COLO829 (cell line): ENCODE results near the gene ANKRD65.
"Not testable (repeated sequence)": the region's sequence is repeated elsewhere in the genome, so short reads cannot be mapped to it uniquely, and the experiment has no call there.

Experiments used
- DNase-seq: peaks from one replicate; pipeline ENCODE4 v3.0.0; 2012; ENCODE audit warnings: low spot score

Gene ANKRD65

DNA sequence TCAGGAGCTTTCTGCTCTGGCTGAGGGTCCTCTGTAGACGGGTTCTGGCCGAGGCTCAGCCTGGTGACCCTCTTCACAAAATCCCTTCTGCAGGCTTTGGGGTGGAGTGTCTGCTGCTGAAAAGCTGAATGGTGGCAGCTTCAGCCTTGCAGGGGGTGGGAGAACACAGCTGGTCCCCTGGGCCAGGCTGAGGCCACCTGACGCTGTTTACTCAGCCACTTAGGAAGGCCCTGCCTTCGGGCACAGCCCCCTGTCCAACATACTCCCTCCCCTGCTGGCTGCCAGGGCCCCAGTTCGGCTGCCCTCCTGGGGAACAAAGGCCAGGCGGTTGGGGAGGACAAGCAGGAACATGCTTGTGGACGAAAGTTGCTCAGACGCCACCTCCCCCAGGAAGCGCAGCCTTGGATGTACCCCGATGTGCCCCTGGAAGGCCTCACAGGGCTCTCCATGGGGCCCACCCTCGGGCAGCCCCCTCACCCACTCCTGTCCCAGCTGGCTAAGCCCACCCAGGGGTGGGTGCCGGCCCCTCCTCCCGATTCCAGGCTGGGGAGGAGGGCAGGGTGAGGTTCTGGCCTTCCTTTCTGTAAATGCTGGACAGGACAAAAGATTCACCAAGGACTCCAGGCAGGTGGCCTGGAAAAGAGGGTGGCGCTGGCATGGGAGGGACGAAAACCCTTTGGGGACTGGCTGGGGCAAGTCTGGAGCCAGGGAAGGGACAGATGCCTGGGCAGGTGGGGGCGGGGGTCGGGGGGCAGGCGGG is at the start of gene ANKRD65:
ANKRD65 (minus strand) TSS at position 130 of the 760 bp plus-strand sequence. CDS start 271 bp downstream, outside the sequence.
- no peak for DNase-seq

DNA sequence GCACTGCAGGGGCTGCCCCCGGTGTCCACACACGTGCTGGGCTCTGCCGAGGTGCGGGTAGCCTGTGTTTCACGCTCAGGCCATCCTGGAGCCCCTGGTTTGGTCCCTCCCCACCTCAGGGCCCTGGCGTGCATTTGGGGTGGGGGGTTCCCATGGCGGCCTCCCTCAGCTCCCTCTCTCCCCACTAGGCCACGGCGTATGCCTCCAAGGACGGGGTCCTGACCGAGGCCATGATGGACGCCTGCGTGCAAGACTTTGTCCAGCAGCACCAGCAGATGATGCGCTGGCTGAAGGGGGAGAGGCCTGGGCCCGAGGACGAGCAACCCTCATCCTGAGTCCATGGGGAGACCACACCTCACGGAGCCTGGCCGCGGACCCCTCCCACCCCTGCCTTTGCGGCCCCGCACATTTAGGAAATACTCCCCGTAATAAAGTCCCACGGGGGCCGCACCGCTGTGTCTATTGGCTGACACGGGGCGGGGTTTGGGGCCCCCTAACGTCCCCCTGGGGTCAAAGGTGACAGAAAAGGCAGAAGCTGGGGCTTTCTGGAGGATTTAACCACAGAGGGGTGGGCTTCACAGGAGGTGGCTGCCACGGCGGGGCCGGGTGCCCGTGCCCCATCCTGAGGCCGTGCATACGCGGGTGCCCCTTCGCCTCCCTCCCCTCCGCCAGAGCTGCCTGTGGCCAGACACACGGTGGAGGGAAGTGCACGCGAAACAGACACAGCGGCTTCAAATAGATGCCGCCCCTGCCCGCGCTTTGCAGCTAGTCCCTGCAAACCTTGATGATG is 47.3 kb upstream of the ANKRD65 start:
- DNase-seq: not testable (repeated sequence)

DNA sequence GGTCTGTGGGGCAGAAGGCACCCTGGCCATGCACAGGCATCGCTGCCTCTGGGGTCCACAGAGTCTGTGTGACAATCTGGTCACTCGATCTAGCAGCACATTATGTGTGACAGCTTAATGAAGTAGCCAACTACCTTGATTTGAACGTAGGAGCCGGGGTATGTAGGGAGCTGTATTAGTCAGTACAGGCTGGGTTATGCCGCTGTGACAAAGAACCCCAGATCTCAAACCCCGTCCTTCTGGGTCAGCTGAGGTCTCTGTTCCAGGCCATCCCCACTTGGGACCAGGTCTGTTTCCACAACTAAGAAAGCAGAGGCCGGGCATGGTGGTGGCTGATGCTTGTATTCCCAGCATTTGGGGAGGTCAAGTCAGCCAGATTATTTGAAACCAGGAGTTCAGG is 42.2 kb upstream of the ANKRD65 start:
- no peak for DNase-seq

DNA sequence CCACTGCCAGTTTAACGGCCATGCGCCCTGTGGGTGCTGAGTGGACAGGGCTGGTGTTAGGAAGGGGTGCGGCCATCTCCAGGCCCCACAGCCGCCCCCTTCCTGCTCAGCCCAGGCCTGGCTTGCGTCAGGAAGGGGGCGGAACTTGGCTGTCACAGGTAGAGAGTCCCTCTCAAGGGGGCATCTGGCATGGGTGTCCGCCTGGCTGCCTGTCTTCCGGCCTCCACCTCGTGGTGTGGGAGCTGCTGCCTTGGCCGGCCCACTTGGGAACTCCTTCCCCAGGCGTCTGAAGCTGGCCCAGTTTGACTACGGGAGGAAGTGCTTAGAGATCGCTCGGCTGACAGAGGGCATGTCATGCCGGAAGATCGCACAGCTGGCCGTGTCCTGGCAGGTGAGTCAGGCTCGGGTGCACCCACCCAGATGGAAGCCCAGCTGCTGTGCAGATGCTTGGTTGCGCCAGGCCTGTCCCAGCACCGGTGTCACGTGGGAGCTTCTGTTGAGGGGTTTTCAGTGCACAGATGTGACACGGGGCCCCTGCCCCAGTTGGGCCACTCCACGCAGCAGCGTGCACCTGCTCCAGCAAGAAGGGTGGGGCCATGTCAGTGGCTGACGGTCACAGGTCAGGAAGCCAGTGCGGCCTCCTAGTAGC is 41.4 kb upstream of the ANKRD65 start:
- no peak for DNase-seq

DNA sequence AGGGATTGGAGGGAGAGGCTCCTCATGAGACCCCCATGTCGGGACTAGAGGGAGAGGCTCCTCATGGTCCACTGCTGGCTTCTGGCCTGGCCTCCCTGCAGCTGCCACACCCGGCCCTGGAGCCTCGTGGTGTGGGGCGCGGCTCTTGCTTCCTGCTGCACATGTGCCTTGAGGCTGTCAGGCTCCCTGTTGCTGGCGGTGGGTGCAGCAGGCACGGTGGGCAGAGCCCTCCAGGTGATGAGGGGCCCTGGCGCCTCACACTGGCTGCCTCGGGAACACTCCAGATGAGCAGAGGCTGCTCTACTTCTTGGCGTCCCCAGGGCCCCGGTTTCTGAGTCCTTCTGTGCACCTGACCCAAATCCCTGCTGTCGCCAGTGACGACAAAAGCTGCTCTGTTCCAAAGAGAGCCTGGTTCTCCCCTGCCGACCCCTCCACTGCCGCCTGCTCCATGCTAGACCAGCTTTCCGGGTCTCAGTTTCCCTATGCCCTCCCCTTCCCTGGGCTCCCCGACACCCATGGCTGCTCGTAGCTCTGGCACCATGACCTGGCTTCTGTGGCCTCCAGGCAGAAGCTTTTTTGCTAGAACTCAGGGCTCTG is 40.7 kb upstream of the ANKRD65 start:
- DNase-seq: no peak

DNA sequence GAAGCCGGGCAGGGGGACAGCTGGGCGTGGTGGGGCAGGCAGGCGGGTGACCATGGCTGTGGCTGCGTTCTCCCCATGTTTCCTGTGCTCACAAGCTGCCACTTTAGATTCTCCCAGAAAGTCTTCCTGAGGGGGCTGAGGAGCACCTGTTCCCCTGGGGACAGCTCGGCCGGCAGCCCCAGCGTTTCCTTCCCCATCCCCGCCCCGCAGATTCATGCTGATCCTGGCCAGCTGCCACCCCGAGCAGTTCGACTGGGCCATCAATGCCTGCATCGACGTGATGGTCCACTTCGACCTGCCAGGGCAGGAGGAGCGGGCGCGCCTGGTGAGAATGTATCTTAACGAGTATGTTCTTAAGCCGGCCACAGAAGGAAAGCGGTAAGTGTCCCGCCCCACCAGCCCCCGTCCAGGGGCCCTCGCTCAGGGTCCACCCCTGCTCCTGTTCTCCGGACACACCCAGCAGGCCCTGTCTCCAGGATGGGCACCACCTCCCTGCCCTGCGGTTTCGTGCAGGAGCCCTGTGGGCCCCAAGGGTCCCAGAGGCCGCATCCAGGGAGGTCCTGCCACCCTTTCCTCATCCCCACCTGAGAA is 39.6 kb upstream of the ANKRD65 start:
- no peak for DNase-seq

DNA sequence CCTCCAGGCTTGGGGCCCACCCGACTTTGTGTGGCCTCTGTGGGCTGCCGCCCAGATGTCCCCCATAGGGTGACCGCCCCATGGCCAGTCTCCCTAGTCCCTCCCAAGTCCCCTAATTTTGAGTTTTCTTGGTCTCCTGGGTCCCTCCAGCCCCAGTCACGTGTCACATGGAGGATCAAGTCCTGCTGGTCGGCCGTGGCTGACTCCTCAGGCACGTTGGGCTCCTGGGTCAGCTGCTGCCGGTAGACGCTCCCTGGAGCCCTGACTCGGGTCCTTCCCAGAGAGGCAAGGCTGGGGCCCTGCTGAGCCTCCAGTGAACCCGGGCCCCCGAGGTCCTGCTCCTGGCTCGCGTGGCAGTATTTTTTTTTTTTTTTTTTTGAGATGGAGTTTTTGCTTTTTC is 38.6 kb upstream of the ANKRD65 start:
- DNase-seq: not testable (repeated sequence)

DNA sequence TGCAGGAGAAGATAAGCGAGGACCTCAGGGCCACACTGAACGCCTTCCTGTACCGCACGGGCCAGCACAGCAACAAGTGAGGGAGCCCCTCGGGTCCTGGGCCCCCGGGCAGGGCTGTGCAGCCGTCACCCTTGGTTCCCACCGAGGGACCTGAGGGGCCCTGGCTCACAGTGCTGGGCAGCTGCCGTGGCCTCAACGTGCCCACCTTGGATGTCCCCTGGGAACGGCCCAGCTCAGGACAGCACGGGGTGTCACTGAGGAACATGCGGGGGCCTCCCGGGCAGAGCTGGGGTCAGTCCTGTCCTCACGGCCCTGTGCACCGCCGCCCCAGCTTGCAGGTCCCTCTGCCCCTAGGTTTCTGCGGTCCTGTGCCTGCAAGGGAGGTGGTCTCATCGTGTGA is 38.1 kb upstream of the ANKRD65 start:
- not testable (repeated sequence) for DNase-seq

DNA sequence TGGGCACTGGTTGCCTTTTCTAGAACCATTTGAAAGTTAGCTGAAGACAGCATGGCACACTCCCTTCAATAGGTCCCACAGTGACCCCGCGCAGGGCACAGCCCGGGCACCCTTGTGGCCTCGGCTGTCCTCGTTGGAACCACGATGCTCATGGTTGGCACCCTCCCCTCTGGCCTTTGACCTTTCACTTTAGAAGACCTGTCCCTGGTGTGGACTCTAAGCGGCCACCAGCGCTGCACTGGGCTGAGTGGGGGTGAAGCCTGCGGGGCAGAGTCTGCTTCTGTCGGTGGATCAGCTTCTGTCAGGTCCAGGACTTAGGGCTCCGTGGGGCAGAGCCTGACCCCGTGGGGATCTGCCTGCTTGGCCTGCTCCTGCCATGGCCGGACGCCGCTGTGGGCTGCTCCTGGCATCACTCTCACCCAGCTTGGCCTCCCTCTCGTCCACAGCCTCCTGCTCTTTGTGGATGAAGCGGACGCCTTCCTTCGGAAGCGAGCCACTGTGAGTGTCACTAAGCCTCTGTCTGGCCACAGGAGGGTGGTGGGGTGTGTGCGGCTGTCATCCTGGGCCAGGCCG is 35.7 kb upstream of the ANKRD65 start:
- not testable (repeated sequence) for DNase-seq

DNA sequence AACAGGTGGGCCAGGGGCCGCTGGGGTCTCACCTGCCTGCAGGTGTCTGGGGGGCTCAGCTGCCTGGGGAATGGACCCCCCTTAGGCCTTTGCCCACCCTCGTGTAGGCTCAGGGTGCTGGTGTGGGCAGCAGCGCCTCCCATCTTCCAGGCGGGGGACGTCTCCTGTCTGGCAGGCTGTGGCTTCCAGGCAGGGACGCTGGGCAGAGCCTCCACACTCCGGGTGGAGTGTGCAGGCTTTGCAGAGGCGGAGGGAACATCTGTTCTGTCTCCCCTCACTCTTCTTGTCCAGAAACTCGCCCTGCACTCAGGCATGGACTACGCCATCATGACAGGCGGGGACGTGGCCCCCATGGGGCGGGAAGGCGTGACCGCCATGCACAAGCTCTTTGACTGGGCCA is 34.9 kb upstream of the ANKRD65 start:
- not testable (repeated sequence) for DNase-seq

DNA sequence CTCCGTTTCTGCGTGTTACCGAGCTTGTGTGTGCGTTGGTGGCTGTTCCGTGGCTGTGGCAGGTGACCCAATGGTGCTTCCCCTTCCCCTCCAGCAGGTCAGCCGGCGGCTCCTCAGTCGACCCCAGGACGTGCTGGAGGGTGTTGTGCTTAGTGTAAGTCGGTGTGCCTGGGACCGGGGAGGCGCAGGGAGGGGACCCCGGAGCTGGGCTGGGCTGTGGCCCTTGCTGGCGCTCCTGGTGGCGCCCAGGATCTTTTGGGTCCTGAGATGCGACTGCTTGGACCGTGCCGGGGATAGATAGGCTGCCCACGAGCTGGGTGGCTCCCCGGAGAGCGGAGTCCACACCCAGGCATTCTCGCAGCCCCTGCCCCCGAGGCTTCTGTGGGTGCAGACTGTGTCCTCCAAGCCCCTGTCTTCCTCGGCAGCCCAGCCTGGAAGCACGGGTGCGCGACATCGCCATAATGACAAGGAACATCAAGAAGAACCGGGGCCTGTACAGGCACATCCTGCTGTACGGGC is 34.3 kb upstream of the ANKRD65 start:
- DNase-seq: no peak

DNA sequence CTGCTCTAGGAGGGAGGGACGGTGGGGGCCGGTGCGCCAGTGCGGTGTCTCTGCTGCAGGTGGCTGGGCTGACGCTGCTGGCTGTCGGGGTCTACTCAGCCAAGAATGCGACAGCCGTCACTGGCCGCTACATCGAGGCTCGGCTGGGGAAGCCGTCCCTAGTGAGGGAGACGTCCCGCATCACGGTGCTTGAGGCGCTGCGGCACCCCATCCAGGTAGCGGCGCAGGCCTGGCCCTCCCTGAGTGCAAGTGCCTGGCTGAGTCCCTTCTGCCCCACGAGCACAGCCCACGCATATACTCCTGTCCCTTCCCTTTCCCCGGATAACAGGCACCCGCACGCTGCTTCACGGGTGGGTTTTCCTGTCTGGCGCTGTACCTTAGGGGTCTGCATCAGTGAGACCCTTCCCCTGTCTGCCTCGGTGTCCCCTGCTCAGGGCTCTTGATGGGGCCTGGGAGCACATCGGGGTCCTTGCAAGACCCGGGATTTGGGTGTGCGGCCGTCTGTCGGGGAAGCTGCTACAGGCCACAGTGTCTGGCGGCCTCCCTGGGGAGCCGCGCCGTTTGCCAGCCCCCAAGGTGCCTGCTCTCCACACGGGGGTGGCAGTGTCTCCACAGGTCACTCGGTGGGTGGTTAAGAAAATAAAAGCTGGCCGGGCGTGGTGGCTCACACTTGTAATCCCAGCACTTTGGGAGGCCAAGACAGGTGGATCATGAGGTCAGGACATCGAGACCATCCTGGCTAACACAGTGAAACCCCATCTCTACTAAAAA is 33.4 kb upstream of the ANKRD65 start:
- not testable (repeated sequence) for DNase-seq

DNA sequence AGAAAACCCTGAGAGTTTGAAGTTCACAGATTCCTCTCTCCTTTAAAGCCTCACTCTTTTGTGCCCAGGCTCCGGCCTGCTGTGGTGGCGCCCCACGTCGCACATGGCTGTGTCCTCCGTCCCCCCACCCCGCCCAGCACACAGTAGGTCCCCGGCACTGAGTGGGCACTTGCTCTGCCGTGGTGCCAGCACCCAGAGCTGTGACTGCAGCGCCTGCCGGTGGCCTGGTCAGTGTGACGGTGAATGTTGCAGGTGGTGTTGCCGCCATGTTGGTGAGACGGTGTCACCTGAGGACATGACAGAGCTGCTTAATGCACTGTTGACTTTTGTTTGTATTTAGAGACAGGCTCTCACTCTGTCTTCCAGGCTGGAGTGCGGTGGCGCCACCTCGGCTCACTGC is 31.8 kb upstream of the ANKRD65 start:
- DNase-seq: no peak

DNA sequence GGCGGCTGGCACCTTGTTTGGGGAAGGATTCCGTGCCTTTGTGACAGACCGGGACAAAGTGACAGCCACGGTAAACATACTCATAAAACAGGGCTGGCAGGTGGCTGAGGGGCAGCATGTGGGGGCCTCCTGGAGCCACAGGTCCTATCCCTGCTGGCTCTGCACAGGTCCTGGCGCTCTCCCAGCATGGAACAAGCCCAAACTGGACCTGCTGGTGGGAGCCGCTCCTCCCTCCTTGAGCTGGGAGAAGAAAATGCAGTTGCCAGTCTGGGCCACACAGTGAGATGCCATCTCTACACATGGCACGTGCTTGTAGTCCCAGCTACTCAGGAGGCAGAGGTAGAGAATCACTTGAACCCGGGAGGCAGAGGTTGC is 31.3 kb upstream of the ANKRD65 start:
- not testable (repeated sequence) for DNase-seq

DNA sequence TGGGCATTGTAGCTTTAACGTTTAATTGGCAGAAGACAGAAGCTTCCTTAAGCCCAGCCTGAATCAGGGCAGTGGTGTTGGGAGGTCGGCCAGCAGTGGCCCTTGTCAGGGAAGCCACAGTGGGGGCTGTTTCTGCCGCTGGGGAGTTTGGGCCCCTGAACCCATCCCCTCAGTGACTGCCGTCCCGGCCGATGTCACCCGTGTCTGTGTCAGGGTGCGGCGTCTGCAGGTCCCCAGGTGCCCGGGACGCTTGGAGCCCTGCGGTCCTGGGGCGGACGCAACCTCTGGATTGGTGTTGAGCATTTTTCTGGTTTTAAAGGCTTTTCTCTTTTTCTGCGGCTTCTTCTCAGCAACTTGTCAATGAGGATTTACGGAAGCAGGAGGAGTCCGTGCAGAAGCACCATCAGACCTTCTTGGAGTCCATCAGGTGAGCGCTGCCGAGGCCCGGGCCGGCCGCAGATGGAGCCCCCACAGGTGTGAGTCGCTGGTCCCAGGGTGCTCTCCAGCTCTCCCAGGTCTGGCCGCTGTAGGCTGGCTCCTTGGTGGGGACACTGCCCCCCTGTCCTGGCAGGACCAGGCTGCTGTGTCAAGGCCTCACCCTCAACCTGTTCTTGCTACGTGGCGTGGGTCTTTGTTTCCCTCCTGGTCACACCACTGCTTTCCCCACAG is 30.8 kb upstream of the ANKRD65 start:
- DNase-seq: no peak

DNA sequence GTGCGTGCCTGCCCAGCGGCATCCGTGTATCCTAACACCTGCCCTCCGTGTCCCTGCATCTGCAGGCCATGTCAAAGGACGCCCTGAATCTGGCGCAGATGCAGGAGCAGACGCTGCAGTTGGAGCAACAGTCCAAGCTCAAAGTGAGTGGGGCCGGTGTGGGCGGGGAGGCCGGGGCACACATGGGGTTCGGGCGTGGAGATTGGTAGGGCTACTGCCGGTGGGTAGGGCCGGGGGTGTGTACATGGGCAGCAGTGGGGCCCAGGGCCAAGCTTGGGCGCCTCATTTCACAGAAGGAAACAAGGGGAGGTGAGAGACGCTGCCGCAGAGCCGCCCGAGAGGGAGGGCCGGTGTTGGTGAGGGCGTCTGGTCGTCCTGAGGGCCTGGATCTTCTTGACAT is 29.5 kb upstream of the ANKRD65 start:
- DNase-seq: not testable (repeated sequence)

DNA sequence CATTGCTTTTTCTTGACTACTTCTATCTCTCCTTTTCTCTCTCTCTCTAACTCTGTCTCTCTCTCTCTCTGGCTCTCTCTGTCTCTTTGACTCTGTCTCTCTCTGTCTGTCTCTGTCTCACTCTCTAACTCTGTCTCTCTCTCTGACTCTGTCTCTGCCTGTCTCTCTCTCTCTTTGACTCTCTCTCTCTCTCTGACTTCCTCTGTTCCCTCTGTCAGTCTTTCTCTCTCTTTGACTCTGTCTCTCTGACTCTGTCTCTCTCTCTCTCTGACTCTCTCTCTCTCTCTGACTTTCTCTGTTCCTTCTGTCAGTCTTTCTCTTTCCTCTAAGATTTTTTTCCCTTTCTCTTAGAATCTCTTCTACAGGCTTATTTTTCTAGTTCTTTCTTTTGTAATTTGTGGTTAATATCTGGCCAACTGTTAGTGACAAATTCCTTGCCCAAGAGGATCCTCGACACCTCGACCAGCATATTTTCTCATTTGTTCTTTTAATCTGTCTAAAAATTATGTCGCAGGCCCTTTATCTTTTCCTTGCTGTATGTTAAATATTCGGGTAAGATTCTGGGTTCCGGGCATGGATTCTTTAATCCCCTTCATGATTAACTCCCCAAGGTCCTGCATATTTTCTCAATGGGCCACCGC is 28.1 kb upstream of the ANKRD65 start, which contains the start of gene ATAD3C:
ATAD3C (plus strand) TSS at position 591 of the 641 bp plus-strand sequence. CDS start 995 bp downstream, outside the sequence.
- DNase-seq: no peak

DNA sequence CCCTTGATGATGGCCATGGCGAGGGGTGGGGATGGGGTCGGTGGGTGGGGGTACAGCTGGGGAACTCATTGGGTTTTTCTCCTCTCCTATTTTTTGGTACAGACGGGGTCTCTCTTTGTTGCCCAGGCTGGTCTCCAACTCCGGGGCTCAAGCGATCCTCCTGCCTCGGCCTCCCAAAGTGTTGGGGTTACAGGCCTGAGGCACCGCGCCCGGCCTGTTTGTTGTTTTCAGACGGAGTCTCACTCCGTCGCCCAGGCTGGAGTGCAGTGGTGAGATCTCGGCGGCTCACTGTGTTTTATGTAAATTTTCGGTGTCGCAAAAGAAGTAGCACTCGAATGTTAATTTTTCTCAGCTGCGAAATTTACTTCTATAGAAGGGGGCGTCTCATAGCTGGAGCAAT is 25.6 kb upstream of the ANKRD65 start:
- not testable (repeated sequence) for DNase-seq

DNA sequence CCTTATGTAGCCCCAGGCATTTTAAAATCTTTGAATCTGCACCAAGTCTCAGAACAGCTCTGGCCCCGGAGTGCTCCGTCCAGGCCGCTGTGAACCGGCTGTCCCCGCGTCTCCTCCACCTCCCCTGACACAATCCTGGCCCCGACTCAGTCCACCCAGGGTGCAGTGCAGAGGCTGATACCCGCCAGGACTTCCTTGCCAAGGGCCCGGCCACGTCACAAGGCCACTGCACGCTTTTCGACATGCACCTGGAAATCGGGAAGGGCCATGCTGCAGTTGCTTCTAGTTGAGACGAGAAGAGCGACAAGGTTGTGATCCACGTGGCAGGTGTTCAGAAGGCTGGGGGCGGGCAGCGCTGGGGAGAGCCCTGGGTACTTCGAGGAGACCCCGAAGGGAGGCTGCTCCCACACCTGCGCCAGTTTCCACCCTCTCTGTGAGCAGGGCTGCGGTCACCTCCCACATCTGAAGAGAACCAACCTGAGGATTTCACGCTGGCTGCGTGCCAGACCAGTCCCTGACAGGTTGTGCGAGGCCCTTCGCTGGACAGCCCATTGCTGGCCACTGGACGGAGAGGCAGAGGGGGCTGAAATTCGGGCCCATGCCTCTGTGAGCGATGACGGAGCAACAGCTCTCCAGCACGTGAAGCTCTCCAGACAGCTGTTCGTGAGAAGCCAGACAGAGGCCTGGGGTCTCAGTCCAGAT is 21.1 kb upstream of the ANKRD65 start:
- no peak for DNase-seq
